H1 (cell line): ENCODE measurements around the gene SEMA3E. TPM values are rescaled to one million over a fixed set of nuclear protein-coding genes. Genes with fewer than 3 reads are reported as not detected.

Experiments
- CTCF ChIA-PET: fragments of 300-600 bp; sonication (Branson Sonifier 250); formaldehyde crosslinking; loops from one replicate; lab custom pipeline; 2021; ENCODE audit not compliant: partially characterized antibody; lab: Charles Lee
- POLR2A ChIA-PET: fragments of 300-600 bp; sonication (Branson Sonifier 250); formaldehyde crosslinking; loops from one replicate; lab custom pipeline; 2021; ENCODE audit warnings: inconsistent platforms; ENCODE audit not compliant: partially characterized antibody; lab: Charles Lee
- DNase-seq, 2 experiments: peaks; one replicate each; pipeline versions ENCODE4 v3.0.0 to v3.0.0-alpha.2; 2010 to 2022; ENCODE audit warnings: low spot score in 2 of 2, low read depth in 1 of 2, mixed read lengths in 1 of 2
- FAIRE-seq: peaks from 2 replicates; lab custom pipeline; 2011; peaks lifted over from hg19 to GRCh38; lab: Jason Lieb, UNC
- H2AFZ ChIP-seq: 2 replicates; pipeline ENCODE4 v1.8.1; 2012; ENCODE audit warnings: low read length, inconsistent platforms
- H2AK5ac ChIP-seq: 2 replicates; pipeline ENCODE4 v1.6.1; 2013; ENCODE audit warnings: low read depth, low read length
- H2BK120ac ChIP-seq: replicated peaks from 2 replicates; pipeline ENCODE3; 2013; ENCODE audit warnings: low read depth, low read length, inconsistent platforms
- H2BK12ac ChIP-seq: 2 replicates; pipeline ENCODE4 v1.6.1; 2013; ENCODE audit warnings: low read depth, low read length
- H2BK15ac ChIP-seq: 2 replicates; pipeline ENCODE4 v1.6.1; 2013; ENCODE audit warnings: low read length
- H2BK20ac ChIP-seq: 2 replicates; pipeline ENCODE4 v1.6.1; 2013; ENCODE audit warnings: low read length
- H2BK5ac ChIP-seq: 2 replicates; pipeline ENCODE4 v1.6.1; 2013; ENCODE audit warnings: low read depth, low read length
- H3K14ac ChIP-seq: 2 replicates; pipeline ENCODE4 v1.6.1; 2013; ENCODE audit warnings: inconsistent platforms; ENCODE audit not compliant: insufficient read length
- H3K18ac ChIP-seq: 2 replicates; pipeline ENCODE4 v1.6.1; 2013; ENCODE audit warnings: low read length; ENCODE audit errors: extremely low read depth
- H3K23ac ChIP-seq: 2 replicates; pipeline ENCODE4 v1.6.1; 2013; ENCODE audit warnings: inconsistent platforms; ENCODE audit not compliant: insufficient read length
- H3K23me2 ChIP-seq: 2 replicates; pipeline ENCODE4 v1.6.1; 2013; ENCODE audit warnings: low read depth, low read length
- H3K27ac ChIP-seq: 2 replicates; pipeline ENCODE4 v1.6.1; 2011; ENCODE audit warnings: low read depth, low read length, inconsistent platforms
- H3K27me3 ChIP-seq, 4 experiments: replicated peaks in 1 of 4; 1 replicate in 1 of 4; 2 replicates in 3 of 4; pipeline versions ENCODE4 v1.6.1 to v1.8.1; 2011 to 2013; ENCODE audit warnings: low read length in 3 of 4, mild to moderate bottlenecking in 3 of 4, inconsistent platforms in 2 of 4, mixed read lengths in 2 of 4, moderate library complexity in 1 of 4; ENCODE audit not compliant: control insufficient read depth in 3 of 4, insufficient read depth in 3 of 4; ENCODE audit errors: extremely low read depth in 1 of 4
- H3K36me3 ChIP-seq, 4 experiments: 2 replicates each; pipeline versions ENCODE4 v1.6.1 to v1.8.1; 2011 to 2013; ENCODE audit warnings: mild to moderate bottlenecking in 4 of 4, low read length in 3 of 4, moderate library complexity in 2 of 4, control low read depth in 1 of 4, inconsistent platforms in 1 of 4; ENCODE audit not compliant: insufficient read depth in 4 of 4, control insufficient read depth in 2 of 4
- H3K4ac ChIP-seq: replicated peaks from 2 replicates; pipeline ENCODE3; 2013; ENCODE audit warnings: low read length, low read depth, mixed read lengths, inconsistent platforms; ENCODE audit not compliant: insufficient read length
- H3K4me1 ChIP-seq, 4 experiments: replicated peaks in 1 of 4; 1 replicate in 1 of 4; 2 replicates in 3 of 4; pipeline versions ENCODE4 v1.6.1 to v1.8.1; 2011 to 2013; ENCODE audit warnings: low read length in 3 of 4, inconsistent platforms in 2 of 4, mixed read lengths in 1 of 4; ENCODE audit not compliant: insufficient read depth in 4 of 4, control insufficient read depth in 3 of 4
- H3K4me2 ChIP-seq, 2 experiments: 2 replicates each; pipeline versions ENCODE4 v1.6.1 to v1.8.1; 2011 to 2013; ENCODE audit warnings: low read depth in 2 of 2, low read length in 2 of 2, control low read depth in 1 of 2, inconsistent platforms in 1 of 2, mild to moderate bottlenecking in 1 of 2; ENCODE audit not compliant: insufficient read depth in 1 of 2
- H3K4me3 ChIP-seq, 4 experiments: fragments of 200-600, 300-600 bp in 1 of 4; sonication (generic), shearing (Covaris generic), sonication (Bioruptor Twin) in 1 of 4; 2 replicates each; pipeline versions ENCODE4 v1.5.1 to v1.8.1; 2011 to 2016; ENCODE audit warnings: low read length in 4 of 4, low read depth in 3 of 4, control low read depth in 2 of 4, inconsistent platforms in 2 of 4, mild to moderate bottlenecking in 2 of 4, mixed read lengths in 1 of 4, moderate library complexity in 1 of 4; ENCODE audit not compliant: insufficient read depth in 2 of 4; ENCODE audit errors: extremely low read depth in 1 of 4
- H3K56ac ChIP-seq: replicated peaks from 2 replicates; pipeline ENCODE3; 2013; ENCODE audit warnings: low read depth, mild to moderate bottlenecking, mixed read lengths, low read length, inconsistent platforms; ENCODE audit not compliant: insufficient read length
- H3K79me1 ChIP-seq: 2 replicates; pipeline ENCODE4 v1.6.1; 2013; ENCODE audit warnings: low read depth, low read length, control low read depth
- H3K79me2 ChIP-seq, 2 experiments: 2 replicates each; pipeline versions ENCODE4 v1.6.1 to v1.8.1; 2012 to 2013; ENCODE audit warnings: low read length in 2 of 2, mild to moderate bottlenecking in 2 of 2, inconsistent platforms in 1 of 2; ENCODE audit not compliant: insufficient read depth in 2 of 2, control insufficient read depth in 1 of 2
- H3K9ac ChIP-seq, 4 experiments: replicated peaks in 1 of 4; 1 replicate in 1 of 4; 2 replicates in 3 of 4; pipeline versions ENCODE4 v1.6.1 to v1.8.1; 2011 to 2013; ENCODE audit warnings: low read depth in 3 of 4, low read length in 3 of 4, control low read depth in 2 of 4, mild to moderate bottlenecking in 2 of 4, moderate library complexity in 2 of 4, inconsistent platforms in 1 of 4; ENCODE audit errors: extremely low read depth in 1 of 4
- H3K9me3 ChIP-seq, 2 experiments: 2 replicates each; pipeline versions ENCODE4 v1.6.1 to v1.8.1; 2012 to 2013; ENCODE audit warnings: mild to moderate bottlenecking in 2 of 2, moderate library complexity in 2 of 2, control low read depth in 1 of 2, inconsistent platforms in 1 of 2, low read depth in 1 of 2, low read length in 1 of 2, mixed read lengths in 1 of 2; ENCODE audit not compliant: insufficient read depth in 2 of 2
- H4K20me1 ChIP-seq, 2 experiments: replicated peaks in 1 of 2; 2 replicates each; pipeline versions ENCODE3 to v1.8.1; 2011 to 2013; ENCODE audit warnings: inconsistent platforms in 2 of 2, low read length in 2 of 2, mild to moderate bottlenecking in 1 of 2; ENCODE audit not compliant: insufficient read depth in 2 of 2, control insufficient read depth in 1 of 2
- H4K5ac ChIP-seq: 2 replicates; pipeline ENCODE4 v1.6.1; 2013; ENCODE audit warnings: low read length, low read depth, mixed read lengths, inconsistent platforms; ENCODE audit not compliant: insufficient read length
- H4K8ac ChIP-seq: 2 replicates; pipeline ENCODE4 v1.8.0; 2013; ENCODE audit warnings: mild to moderate bottlenecking, moderate library complexity, low read length, inconsistent platforms; ENCODE audit not compliant: insufficient read depth; ENCODE audit errors: extremely low read depth
- H4K91ac ChIP-seq: replicated peaks from 2 replicates; pipeline ENCODE3; 2013; ENCODE audit warnings: low read length, mixed read lengths, inconsistent platforms; ENCODE audit not compliant: insufficient read length
- WGBS, 2 experiments: shearing (Covaris generic) in 1 of 2; methylation state at CpG; one replicate each; pipeline versions ENCODE4 v1.1.6 to v1.1.7; 2013 to 2015; ENCODE audit warnings: low lambda C conversion rate in 2 of 2, mixed read lengths in 2 of 2, inconsistent platforms in 1 of 2, low coverage in 1 of 2, missing lambda C conversion rate in 1 of 2; ENCODE audit not compliant: insufficient replicate concordance in 2 of 2, insufficient coverage in 1 of 2, insufficient read length in 1 of 2; ENCODE audit errors: extremely low coverage in 1 of 2, missing lambda C conversion rate in 1 of 2; 5-methylcytosine and 5-hydroxymethylcytosine counted together
- polyA plus RNA-seq, 7 experiments: library from polyadenylated mRNA; depleted of rRNA in 3 of 7; stranded (reverse) in 5 of 7; unstranded in 2 of 7; fragments of >200 nt in 5 of 7; fragments of 200-250 nt in 2 of 7; gene quantifications; 1 replicate in 5 of 7; 2 replicates in 1 of 7; 4 replicates in 1 of 7; pipeline versions ENCODE4 v1.2.1 to v1.2.3, GENCODE V29; 2011 to 2013; ENCODE audit warnings: missing spikeins in 2 of 7, mixed read lengths in 2 of 7
- total RNA-seq: library from RNA; stranded (reverse); fragmentation: NEBNext Ultra II Directional; extraction: Animal tissue kit (Norgen Biotek cat#: 25700); gene quantifications from 2 replicates; pipeline ENCODE4 v1.2.1, GENCODE V29; 2021

SEMA3E gene
- total and polyA plus RNA-seq, 2 of the 8 experiments (the other 6 are each of a cell fraction or from before 2014, with no cell fraction given), result 0.93 to 0.94 TPM

- Histone ChIP-seq H3K9me3 (no peaks in the 10 kb centered on the region), H3K4ac (no peak overlapping the region), H3K79me2 (no peaks in the 10 kb centered on the region), H3K27ac (no peak overlapping the region), H3K79me1 (no peaks in the 10 kb centered on the region), H3K18ac (no peak overlapping the region), H3K27me3 (no peaks in the 10 kb centered on the region), H4K5ac (no peak overlapping the region), H2BK20ac (no peak overlapping the region), H4K91ac (no peak overlapping the region), H2AK5ac (no peak overlapping the region), H4K8ac (no peak overlapping the region), H2BK5ac (no peak overlapping the region), H3K4me2 (no peak overlapping the region), H3K4me1 (no peaks in the 10 kb centered on the region), H4K20me1 (no peaks in the 10 kb centered on the region), H2BK120ac (no peak overlapping the region), H3K4me3 (no peak overlapping the region), H3K36me3 (no peaks in the 10 kb centered on the region), H2BK12ac (no peak overlapping the region), H3K23ac (no peak overlapping the region), H3K56ac (no peak overlapping the region), H3K14ac (no peak overlapping the region), H3K9ac (no peak overlapping the region), H2AFZ (no peak overlapping the region), H2BK15ac (no peak overlapping the region), H3K23me2 (no peaks in the 10 kb centered on the region; the same call in none of the 2 replicates)
- ChIA-PET CTCF (interaction anchor here (1.1 to 5.1 kb wide), 5 partner anchors 11 to 93 kb away, joined by 3 to 28 read pairs (median 4); no protein-coding TSS in a partner anchor), POLR2A (interaction anchor here (0.9 to 6.5 kb wide), 4 partner anchors 9 to 21 kb away, joined by 3 to 47 read pairs (median 3); no protein-coding TSS in a partner anchor)
- FAIRE-seq (no peak), DNase-seq (no peak)
- WGBS, 2 experiments, result 81% methylated on average over 2 of the region's 2 CpGs; no CpG with 5 or more reads in 1 of the 2 experiments
Observed at GRCh38 chr7:83486957-83487356, 162.0 kb downstream of the SEMA3E start.
